ENCODE measurements around the gene TRPV2.
"Not testable (repeated sequence)": the region's sequence is repeated elsewhere in the genome, so short reads cannot be mapped to it uniquely, and the experiment has no call there.

Gene TRPV2

GRCh38 chr17:16415031-16415924 is at the start of gene TRPV2:
TRPV2 (plus strand) TSS chr17:16415571; CDS start chr17:16417669, 2,098 bp downstream.
- H3K27ac ChIP-seq = peak within 1 kb of the TSS; percentile 52 to 98 (median 89)
- peak within 1 kb of the TSS; percentile 31 to 58 (median 53) for H3K4me3 ChIP-seq

DNA sequence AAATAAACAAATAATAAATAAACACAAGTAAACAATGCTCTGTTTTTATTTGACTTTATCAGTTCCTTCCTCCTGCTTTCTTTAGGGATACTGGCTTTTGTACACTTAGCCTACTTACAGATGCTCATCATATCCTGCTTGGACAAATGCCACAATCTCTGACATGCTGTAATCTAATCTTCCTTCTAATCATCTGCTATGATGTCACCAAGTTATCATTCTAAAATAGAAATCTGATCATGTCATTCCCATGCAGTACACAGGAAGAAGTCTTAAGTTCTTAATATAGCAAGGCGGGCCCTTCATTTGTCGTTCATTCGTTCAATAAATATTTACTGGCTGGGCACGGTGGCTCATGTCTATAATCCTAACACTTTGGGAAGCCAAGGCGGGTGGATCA is 43.6 kb upstream of the TRPV2 start:
- H3K4me3 ChIP-seq = no peak overlapping the region
- no peak overlapping the region for H3K27ac ChIP-seq

GRCh38 chr17:16374146-16374938 is 41.0 kb upstream of the TRPV2 start:
- H3K4me3 ChIP-seq = no peak overlapping the region
- peak overlapping the region in 5 of 21 experiments; percentile 32 to 71 (median 55) for H3K27ac ChIP-seq

- Histone ChIP-seq H3K4me3 (no peak overlapping the region), H3K27ac (peak overlapping the region in 18 of 21 experiments; percentile 2 to 98 (median 78))
Measured at GRCh38 chr17:16377941-16378341, 37.4 kb upstream of the TRPV2 start.

DNA sequence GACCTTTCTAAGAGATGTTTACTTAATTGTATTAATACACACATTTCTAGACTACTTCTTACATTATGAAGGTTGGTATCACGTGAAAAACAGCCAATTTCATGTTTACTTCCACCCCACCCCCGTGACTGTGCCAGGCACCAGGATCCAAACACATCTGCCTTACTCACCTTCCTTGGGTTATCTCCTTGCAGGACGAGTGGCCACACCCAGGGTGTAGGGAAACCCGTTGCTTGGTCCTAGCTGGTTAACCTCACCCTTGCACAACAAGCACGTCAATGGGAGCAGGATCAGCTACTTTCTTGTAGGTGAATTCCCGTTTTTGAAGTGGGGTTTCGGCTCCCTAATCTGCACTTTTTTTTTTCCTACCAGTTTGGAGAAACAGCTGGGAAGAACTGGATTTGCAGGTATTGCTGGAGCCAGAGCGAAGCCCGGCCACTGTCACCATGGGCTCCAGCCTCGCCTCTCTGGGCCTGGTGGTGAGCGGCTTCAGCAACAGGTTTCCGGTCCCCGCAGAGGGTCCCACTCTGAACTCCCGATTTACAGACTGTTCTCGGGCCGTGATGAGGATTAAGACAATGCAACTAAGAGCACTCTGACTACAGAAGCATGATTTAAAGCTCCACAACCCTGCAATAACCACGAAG is 36.6 kb upstream of the TRPV2 start:
- Histone ChIP-seq H3K4me3 (no peak overlapping the region), H3K27ac (peak overlapping the region in 19 of 21 experiments; percentile 2 to 98 (median 75))

GRCh38 chr17:16379654-16380053 is 35.7 kb upstream of the TRPV2 start:
- Histone ChIP-seq H3K4me3 (no peak overlapping the region), H3K27ac (peak overlapping the region in 18 of 21 experiments; percentile 2 to 98 (median 82))

DNA sequence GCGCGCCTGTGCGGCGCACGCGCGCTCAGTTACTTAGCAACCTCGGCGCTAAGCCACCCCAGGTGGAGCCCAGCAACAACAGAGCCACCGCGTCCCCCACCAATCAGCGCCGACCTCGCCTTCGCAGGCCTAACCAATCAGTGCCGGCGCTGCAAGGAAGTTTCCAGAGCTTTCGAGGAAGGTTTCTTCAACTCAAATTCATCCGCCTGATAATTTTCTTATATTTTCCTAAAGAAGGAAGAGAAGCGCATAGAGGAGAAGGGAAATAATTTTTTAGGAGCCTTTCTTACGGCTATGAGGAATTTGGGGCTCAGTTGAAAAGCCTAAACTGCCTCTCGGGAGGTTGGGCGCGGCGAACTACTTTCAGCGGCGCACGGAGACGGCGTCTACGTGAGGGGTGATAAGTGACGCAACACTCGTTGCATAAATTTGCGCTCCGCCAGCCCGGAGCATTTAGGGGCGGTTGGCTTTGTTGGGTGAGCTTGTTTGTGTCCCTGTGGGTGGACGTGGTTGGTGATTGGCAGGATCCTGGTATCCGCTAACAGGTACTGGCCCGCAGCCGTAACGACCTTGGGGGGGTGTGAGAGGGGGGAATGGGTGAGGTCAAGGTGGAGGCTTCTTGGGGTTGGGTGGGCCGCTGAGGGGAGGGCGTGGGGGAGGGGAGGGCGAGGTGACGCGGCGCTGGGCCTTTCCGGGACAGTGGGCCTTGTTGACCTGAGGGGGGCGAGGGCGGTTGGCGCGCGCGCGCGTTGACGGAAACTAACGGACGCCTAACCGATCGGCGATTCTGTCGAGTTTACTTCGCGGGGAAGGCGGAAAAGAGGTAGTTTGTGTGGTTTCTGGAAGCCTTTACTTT is 34.5 kb upstream of the TRPV2 start, which contains the start of gene UBB:
Gene UBB, plus strand, starts transcription at position 452 of the 856 bp plus-strand sequence. CDS start 817 bp downstream, outside the sequence.
- peak within 1 kb of the TSS; percentile 73 to 99 (median 94) for H3K27ac ChIP-seq
- H3K4me3 ChIP-seq = peak within 1 kb of the TSS; percentile 64 to 88 (median 75)

GRCh38 chr17:16381496-16381820 is 33.9 kb upstream of the TRPV2 start:
- H3K4me3 ChIP-seq = peak overlapping the region; percentile 64 to 88 (median 75)
- H3K27ac ChIP-seq = peak overlapping the region; percentile 73 to 99 (median 94)

DNA sequence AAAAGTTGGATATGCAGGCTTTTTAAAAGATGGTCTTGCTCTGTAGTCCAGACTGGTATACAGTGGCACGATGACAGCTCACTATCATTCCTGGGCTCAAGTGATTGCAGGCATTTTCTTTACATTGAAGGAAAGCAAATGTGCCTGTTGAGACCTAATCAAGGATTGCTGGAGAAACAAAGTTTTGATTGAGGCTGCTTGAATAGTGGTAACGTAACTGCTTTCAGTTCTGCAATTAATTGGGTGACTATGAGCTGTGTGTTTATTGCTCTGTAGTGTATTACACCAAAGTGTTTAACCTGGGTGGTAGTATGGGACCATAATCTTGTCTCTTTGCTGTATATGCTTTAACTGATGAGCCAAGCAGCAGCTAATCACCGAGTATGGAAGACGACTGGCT is 32.2 kb upstream of the TRPV2 start:
- H3K4me3 ChIP-seq = no peak overlapping the region
- H3K27ac ChIP-seq = no peak overlapping the region

DNA sequence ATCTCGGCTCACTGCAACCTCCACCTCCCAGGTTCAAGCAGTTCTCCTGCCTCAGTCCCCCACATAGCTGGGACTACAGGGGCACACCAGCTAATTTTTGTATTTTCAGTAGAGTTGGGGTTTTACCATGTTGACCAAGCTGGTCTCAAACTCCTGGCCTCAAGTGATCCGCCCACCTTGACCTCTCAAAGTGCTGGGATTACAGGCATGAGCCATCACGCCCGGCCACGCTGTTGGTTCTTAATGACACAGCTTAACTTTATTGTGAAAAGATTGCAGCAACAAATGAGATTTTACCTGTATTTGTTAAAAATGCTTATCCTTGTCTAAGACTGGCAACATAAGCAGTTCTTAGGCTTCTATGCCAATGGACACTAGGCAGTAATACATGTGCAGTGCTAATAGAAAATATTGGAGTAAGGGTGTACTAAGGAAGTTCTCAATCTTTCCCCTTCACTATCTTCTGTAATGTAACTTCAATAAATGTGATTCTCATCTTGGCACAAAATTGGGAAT is 31.5 kb upstream of the TRPV2 start:
- H3K27ac ChIP-seq = no peak overlapping the region
- H3K4me3 ChIP-seq = no peak overlapping the region

DNA sequence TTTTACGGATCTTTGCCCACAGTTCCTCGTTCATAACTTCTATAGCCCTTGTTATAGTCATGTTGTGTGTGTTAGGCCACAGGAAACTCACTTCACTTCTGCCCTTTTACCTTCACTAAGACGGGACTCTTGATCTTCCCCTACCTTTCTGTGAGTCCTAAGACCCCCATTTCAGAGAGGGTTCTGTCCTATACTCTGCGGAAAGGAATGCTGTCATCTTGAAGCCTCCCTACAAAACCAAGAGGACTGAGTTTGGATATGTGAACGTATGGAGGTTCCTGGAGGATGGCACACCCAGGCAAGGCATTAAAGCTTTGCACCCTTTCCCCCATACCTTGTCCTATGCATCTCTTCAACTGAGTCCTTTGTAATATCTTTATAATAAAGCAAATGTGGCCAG is 30.8 kb upstream of the TRPV2 start:
- Histone ChIP-seq H3K27ac (no peak overlapping the region), H3K4me3 (no peak overlapping the region)

DNA sequence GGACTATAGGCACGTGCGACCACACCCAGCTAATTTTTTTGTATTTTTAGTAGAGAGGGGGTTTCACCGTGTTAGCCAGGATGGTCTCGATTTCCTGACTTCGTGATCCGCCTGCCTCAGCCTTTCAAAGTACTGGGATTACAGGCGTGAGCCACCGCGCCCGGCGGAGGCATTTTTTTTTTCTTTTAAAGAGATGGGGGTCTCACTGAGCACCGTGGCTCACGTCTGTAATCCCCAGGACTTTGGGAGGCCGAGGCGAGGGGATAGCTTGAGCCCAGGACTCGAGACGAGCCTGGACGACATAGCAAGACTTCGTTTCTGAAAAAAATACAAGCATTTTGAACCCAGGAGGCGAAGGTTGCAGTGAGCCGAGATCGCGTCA is 29.3 kb upstream of the TRPV2 start:
- H3K27ac ChIP-seq = peak overlapping the region in 1 of 21 experiments; percentile 58
- peak overlapping the region in 5 of 7 experiments; percentile 23 to 42 (median 40) for H3K4me3 ChIP-seq

DNA sequence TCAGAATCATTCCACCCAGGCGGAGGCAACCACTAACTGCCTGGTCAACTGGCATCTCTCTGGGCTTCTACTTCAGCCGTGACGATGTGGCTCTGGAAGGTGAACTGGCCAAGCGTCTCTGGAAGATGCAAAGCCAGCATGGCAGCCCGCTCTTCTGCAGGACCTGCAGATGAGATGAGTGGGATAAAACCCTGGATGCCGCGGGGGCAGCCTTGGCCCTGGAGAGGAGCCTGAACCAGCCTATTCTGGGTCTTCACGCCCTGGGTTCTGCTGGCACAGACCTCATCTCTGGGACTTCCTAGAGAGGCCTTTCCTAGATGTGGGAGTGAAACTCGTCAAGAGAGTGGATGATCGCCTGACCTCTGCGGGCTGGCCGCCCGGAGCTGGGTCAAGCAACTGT is 23.9 kb upstream of the TRPV2 start:
- no peak overlapping the region for H3K27ac ChIP-seq

DNA sequence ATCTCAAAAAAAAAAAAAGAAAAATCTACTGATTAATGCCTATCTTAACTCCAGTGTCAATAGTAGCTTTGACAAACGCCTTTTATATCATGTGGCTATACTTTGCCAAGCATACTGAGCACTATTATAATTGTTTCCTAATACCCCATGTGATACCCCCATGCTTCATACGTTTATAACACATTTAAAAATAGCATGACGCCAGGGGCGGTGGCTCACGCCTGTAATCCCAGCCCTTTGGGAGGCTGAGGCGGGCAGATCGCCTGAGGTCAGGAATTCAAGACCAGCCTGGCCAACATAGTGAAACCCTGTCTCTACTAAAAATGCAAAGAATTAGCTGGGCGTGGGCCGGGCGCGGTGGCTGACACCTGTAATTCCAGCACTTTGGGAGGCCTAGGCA is 22.9 kb upstream of the TRPV2 start:
- not testable (repeated sequence) for H3K27ac ChIP-seq, H3K4me3 ChIP-seq

More for the DNA sequence above, 23.9 kb upstream of the TRPV2 start:
- no peak overlapping the region for H3K4me3 ChIP-seq

GRCh38 chr17:16395887-16396286 is 19.5 kb upstream of the TRPV2 start:
- peak overlapping the region in 2 of 21 experiments; percentile 32 to 44 for H3K27ac ChIP-seq
- H3K4me3 ChIP-seq = not testable (repeated sequence)

- not testable (repeated sequence) for H3K27ac ChIP-seq, H3K4me3 ChIP-seq
Measured at GRCh38 chr17:16396693-16397092, 18.7 kb upstream of the TRPV2 start.

DNA sequence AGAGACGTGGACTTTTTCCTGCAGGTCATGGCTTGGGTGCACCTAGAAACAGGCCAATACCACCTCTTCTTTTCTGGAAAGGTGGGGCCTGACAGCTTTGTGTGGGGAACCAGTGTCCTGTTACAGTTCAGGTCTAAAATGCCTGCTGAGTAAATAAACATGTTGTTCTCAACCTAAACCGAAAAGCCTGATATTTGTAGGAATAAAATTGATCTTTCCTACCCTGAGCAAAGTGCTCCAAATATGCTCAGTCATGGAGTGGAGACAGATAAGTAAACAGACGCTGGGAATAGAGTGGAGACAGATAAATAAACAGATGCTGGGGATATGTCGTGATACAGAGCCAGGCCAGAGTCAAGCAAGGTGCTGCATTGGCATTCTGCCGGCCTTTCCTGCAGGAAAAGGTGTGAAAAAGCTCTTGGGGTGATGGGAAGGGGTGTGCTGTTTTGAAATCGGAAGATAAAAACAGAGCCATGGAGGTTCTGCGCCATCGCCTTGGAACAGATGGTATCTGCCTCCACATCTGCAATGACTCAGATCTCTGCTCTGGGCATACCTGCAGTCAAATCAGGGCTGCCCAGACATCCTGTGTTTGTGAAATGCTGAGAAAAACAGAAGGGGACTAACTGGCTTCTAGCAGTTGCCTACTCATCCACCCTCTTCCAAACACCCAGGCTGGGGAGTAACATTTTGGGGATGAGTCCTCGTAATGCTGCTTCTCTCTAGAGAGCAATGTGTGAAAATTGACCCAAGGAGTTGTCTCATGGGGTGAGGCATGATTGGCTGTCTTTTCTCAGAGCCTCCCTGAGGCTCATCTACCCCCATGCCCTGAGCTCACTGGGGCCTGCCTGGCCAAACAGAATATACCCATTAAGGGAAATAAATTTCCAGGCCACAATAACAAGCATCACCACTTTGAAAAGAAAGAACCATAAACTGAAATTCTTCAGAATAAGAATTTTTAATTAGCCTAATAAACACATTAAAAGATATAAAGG is 16.8 kb upstream of the TRPV2 start:
- H3K4me3 ChIP-seq = no peak overlapping the region

GRCh38 chr17:16403847-16404246 is 11.5 kb upstream of the TRPV2 start:
- not testable (repeated sequence) for H3K4me3 ChIP-seq

More for the DNA sequence above, 16.8 kb upstream of the TRPV2 start:
- H3K27ac ChIP-seq = peak overlapping the region in 2 of 21 experiments; percentile 18 to 35

More at GRCh38 chr17:16403847-16404246, 11.5 kb upstream of the TRPV2 start:
- not testable (repeated sequence) for H3K27ac ChIP-seq
